Liver (tissue), 3 donors: ENCODE measurements around the gene TIMM22.

Source experiments
- ATF3 ChIP-seq: IDR thresholded peaks from 2 replicates; pipeline ENCODE4 v1.6.1; 2016; ENCODE audit warnings: antibody characterized with exemption
- CTCF ChIP-seq: fragments of 150-350 bp; IDR thresholded peaks from 2 replicates; pipeline ENCODE4 v1.5.1; 2017; ENCODE audit warnings: improper control_type of control experiment, low read depth, low read length; ENCODE audit not compliant: missing input control
- JUND ChIP-seq, 2 donors: IDR thresholded peaks; 2 replicates each; pipeline ENCODE4 v1.6.1; 2016; ENCODE audit warnings: antibody characterized with exemption in 2 of 2
- MAX ChIP-seq: IDR thresholded peaks from 2 replicates; pipeline ENCODE4 v1.6.1; 2016; ENCODE audit warnings: antibody characterized with exemption
- RAD21 ChIP-seq, 2 donors: IDR thresholded peaks; 2 replicates each; pipeline ENCODE4 v1.6.1; 2016; ENCODE audit warnings: antibody characterized with exemption in 2 of 2, mild to moderate bottlenecking in 2 of 2
- REST ChIP-seq: IDR thresholded peaks from 2 replicates; pipeline ENCODE4 v1.6.1; 2016; ENCODE audit warnings: antibody characterized with exemption, mild to moderate bottlenecking
- RXRA ChIP-seq, 2 donors: IDR thresholded peaks; 2 replicates each; pipeline ENCODE4 v1.6.1; 2017 to 2018; ENCODE audit warnings: antibody characterized with exemption in 2 of 2, mild to moderate bottlenecking in 1 of 2
- SP1 ChIP-seq: IDR thresholded peaks from 2 replicates; pipeline ENCODE4 v1.6.1; 2018; ENCODE audit warnings: antibody characterized with exemption, mild to moderate bottlenecking
- TAF1 ChIP-seq: conservative IDR thresholded peaks from 2 replicates; pipeline ENCODE4 v1.6.1; 2016; ENCODE audit warnings: antibody characterized with exemption, mild to moderate bottlenecking
- YY1 ChIP-seq: IDR thresholded peaks from 2 replicates; pipeline ENCODE4 v1.6.1; 2016; ENCODE audit warnings: antibody characterized with exemption, mild to moderate bottlenecking
- ZBTB33 ChIP-seq: IDR thresholded peaks from 2 replicates; pipeline ENCODE4 v1.6.1; 2016; ENCODE audit warnings: antibody characterized with exemption
- donor health status: healthy.
- donor health status: healthy.

- no peak for TF ChIP-seq CTCF
- TF ChIP-seq RXRA (IDR thresholded peaks at IDR 0.05), result no peak
- TF ChIP-seq SP1, result no peak
- no peak for TF ChIP-seq ATF3
- TF ChIP-seq JUND (IDR thresholded peaks at IDR 0.05), result no peak
- no peak for TF ChIP-seq YY1
- TF ChIP-seq ZBTB33, result no peak
- no peak for TF ChIP-seq TAF1
- no peak for TF ChIP-seq RAD21 (IDR thresholded peaks at IDR 0.05)
- no peak for TF ChIP-seq REST
- no peak for TF ChIP-seq MAX
Measured at GRCh38 chr17:1022278-1023024, 25.5 kb downstream of the TIMM22 start.
